ENCODE data around the gene MERTK.
A peak's percentile ranks its signal among the peaks of the same experiment; 100 is the strongest.
"Not testable (repeated sequence)": the region's sequence is repeated elsewhere in the genome, so short reads cannot be mapped to it uniquely, and the experiment has no call there.

Gene MERTK

DNA sequence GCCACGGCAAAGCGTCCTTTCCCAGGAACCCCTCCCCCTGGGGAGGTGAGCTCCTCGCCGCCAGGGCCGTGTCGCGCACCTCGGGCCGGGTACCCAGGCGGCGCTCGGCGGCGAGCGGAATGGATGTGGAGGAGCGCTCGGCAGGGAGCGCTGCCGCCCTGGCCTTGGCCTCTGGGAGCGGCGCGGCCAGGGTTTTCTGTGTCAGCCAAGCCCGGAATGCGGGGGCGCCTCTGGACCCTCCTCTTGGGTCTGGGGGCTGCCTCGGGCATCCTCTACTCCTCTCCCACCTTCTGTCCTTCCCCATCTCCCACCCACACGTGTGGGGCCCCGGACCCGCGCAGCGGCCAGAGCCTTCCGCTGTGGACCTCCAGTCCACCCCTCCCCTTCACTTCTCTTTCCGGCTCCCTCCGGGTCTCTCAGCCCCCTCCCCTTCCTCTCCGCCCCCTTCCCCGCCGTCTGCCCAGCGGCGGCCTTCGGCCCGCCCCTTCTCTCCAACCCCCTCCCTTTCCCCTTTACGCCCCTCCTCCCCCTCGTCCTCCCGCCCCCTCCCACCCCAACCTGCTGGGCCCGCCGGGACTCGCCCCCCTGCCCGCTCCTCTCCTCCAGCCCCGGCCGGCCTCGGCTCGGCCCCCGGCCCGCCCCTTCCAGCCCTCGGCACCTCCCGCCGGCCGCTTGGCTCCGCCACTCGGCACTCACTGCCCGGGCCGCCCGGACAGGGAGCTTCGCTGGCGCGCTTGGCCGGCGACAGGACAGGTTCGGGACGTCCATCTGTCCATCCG, at the start of gene MERTK:
Gene MERTK, plus strand, starts transcription at position 684 of the 779 bp plus-strand sequence. CDS start 129 bp downstream, outside the sequence.
- DNase-seq = peak; percentile 50

DNA sequence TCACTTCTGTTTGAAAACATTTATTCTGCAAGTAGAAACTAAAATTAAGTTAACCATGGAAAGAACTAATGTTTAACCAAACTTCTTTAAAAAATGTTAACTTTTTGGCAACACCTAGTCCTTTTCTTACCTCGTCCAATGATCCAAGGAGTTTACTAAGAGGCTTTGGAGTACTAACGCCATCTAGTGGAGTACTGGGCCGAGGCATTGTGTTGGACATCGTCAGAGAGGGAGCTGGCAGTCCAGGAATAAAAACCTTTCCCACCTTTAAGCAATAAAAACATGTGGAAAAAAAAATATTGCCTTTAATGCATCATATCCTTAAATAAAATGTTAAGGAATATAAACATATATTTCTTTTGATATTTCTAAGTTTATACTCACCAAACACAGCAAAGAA, 47.8 kb upstream of the MERTK start:
- DNase-seq = not testable (repeated sequence)

DNA sequence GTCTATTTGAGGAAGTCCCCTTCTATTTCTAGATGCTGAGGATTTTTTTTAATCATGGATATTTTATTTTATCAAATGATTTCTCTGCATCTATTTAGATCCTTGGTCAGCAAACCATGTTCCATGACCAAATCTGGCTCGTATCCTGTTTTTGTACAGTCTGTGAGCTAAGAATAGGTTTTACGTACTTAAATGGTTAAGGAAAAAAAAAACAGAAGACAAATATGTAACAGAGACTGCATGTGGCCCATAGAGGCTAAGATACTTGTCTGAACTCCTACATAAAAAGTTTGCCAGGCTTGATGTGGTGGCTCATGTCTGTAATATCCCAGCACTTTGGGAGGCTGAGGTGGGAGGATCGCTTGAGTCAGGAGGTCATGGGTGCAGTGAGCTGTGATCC, 45.9 kb upstream of the MERTK start:
- not testable (repeated sequence) for DNase-seq

DNA sequence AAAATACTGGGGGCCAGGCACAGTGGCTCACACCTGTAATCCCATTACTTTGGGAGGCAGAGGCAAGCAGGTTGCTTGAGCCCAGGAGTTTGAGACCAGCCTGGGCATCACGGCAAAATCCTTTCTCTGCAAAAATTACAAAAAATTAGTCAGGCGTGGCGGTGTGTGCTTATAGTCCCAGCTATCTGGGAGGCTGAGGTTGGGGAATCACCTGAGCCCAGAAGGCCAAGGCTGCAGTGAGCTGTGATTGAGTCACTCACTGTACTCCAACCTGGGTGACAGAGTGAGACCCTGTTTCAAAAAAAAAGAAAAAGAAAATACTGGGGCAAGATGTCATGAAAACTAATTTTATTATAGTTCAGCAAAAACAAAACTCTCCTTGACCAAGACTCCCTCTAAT, 38.4 kb upstream of the MERTK start:
- not testable (repeated sequence) for DNase-seq

DNA sequence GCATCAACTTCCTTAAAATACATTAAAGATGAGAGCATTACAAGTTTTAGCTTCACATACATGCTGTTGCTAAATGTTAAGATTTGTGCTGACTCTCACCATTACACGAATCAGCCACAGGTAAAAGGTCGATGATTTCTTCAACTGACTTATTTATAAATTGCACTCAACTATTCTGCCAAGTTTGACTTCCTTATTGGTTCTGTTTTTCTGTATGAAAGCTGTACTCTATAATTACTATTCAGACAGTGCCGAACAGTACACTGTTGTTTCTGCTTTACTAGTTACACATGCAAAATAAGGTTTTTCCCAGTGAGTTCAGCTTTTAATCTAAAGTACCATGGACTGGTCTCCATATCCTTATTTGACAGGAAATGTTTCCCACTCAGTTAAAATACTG, 33.3 kb upstream of the MERTK start:
- DNase-seq = not testable (repeated sequence)

DNA sequence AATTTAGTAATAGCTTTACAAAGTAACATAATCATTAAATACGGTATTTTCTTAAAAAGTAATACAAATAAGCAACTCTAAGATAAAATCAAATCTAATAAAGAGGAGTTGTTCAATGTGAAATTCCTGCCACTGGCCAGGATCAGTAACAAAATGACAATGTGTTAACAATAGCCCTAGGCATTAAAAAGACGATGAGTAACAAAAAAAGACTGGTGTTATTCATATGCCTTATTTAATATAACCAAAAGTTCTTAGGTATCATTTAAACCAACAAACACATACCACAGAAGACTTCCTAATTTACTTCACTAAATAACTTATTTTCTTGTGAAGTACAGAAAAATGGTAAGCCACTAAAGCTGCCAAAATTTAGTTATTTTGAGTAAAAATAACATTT, 25.6 kb upstream of the MERTK start:
- DNase-seq = not testable (repeated sequence)

DNA sequence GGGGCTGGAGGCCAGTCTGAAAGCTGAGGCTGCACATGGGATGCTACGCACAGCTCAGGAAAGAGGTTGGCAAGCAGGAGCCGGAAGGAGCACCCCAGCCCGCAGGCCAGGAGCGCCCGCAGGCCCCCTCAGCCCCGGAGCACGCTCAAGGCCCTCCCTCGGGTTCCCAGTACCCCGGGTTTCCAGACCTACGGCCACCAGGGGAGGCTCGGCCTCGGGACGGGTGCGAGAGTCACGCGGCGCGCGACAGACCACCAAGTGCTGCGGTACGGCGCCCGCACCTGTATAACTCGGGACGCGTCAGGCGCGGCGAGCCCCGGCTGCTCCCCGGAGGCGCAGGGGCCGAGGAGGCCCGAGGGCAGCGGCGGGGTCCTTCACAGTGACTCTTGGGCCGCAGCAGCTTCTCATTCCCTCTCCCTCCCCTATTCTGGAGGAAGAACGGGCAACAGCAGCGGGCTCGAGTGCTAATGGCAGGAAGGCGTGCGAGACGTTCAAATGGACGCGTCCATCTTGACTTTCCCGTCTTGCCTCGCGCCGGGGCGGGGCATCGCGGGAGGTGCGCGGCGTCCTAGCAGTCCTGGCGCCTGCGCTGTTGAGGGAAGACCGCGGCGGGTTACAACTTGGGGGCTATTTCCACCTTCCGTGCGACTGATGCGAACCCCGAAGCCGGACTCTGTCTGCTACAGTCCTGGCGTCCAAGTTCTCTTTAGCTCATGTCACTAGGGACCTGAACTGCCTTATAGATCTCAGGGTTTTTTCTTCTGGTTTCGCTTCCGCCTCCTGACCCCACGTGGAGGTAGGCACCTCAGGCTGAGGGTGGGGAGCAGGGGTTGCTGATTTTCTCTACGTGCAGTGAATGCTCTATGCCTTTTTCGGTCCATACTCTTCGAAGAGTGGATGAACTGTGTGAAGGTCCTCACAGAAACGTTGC, 14.5 kb upstream of the MERTK start, which contains the start of gene ANAPC1:
Gene ANAPC1, minus strand, starts transcription at position 533 of the 931 bp plus-strand sequence. CDS start 3,368 bp downstream, outside the sequence.
- peak; percentile 69 for DNase-seq

DNA sequence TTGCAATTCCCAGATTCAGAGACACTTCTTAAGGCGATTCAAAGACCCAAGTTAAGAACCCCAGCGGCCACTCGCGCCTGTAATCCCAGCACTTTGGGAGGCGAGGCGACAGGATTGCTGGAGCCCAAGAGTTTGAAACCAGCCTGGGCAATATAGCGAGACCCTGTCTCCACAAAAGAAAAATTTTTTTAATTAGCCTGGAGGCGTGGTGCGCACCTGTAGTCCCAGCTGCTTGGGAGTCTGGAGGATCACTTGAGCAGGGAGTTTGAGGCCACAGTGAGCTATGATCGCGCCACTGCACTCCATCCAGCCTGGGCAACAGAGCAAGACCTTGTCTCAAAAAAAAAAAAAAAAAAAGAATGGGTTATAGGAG, 13.8 kb upstream of the MERTK start:
- DNase-seq = no peak

DNA sequence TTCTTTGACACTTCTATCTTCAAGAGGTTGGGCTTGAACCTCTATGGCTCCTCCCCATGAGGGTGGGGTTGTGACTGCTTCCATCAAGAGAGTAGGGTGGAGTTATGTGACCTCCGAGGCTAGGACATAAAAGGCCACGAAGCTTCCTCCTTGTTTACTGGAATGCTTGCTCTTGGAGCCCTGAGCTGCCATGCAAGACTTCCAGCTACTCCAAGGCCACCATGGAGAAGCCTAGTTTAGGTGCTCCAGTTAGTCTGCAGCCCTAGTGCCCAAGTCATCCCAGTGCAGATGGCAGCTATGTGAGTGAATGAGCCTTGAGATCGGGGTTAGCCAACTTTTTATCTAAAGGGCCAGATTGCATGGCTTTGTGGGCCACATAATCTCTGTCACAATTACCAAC, 2.4 kb upstream of the MERTK start:
- no peak for DNase-seq

DNA sequence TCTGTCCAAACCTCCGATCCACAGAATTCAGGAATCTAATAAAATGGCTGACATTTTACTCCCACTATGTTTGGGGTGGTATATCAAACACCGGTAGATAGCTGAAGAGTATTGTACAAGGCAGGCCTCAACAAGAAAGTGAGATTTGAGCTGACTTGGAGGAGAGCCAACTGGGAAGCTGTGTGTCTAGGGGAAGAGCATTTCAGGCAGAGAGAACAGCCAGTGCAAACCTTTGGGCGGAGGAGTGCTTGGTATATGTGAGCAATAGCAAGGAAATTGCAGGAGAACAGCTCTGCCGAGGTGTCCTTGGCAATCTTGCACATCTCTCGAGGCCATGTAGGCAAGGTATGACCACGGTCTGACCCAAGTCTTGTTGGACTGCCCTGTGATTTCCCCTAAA, 1.8 kb upstream of the MERTK start:
- peak; percentile 46 for DNase-seq

DNA sequence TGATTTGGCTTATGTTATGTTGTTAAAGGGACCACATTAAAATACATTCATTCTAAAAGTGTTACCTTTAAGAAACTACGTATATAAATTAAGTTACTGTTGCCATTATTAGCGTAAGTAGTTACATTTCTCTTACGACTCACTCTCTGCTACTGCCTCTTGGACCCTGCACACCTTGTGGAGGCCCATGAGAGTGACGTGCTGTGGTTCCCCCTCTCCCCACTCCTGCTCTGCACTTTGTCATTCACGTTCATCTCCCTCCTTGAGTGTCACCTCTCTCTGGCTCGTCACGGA, 830 bp upstream of the MERTK start:
- no peak for DNase-seq

DNA sequence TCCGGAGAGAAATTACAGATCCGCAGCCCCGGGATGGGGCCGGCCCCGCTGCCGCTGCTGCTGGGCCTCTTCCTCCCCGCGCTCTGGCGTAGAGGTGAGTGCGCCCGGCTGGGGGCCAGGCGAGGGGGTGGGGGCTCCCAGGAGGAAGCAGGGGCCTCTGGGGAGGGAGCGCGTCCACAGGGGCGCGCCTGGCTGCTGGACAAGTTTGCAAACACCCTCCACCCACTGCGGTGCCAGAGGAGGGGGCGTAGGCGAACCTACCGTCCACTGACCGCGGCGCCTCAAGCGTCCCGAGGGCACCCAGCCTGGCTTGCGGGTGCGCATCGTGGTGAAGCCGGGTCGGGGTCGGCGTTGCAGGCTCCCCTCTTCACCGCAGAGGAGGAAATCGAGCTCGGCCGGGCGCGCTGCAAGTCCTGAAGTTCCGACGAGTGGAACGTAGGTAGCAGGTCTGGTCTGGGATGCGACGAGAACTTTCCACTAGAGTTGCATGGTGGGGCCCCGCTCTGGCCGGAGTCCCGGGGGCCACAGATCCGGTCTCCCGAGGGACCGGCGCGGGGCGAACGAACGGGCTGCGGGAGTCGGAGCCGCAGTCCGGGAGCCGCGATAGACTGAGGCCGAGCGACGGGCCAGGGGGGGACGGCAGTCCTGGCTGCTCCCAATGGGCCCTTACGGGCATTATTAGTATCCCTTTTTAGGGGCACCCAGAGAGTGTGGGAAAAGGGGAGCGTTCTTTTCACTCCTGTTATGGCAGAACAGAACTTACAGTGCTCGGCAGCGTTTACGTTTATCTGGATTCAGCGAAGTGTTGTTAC, 502 bp downstream of the MERTK start:
- no peak for DNase-seq

DNA sequence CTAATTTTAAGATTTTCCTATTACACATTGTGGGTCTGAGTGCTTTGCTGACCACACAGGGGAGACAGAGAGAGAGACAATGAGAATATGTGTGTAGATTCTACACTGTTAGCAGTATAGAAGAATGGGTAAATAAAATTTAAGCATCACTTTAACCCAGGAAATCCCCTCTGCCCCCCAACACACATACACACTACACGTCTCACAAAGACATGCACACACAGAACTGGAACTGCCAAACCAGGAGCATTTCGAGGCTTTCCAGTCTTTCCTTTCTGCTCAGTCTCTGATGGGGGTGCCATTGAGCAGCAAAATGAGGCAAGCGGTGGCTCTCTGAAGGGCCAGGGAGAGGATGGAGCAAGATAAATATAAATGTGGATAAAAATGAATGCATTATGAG, 2.5 kb downstream of the MERTK start:
- DNase-seq = no peak

DNA sequence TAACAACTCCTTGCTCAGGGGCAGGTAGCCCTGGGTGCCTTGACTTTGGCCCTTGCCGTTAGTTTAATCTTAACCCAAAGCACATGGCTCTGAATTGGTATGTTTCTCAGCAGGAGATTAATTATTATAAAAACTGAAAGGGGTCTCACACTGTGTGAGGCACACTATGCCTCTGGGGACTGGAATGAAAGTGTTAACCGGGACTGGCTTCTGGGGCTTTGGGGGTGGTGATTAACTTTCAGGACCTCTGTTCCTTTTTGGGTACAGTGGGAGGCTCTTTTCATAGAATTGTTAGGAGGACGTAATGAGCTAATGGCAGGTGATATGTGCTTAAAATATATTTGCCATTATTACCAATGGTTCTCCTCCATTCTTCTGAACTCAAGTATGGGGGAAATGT, 5.1 kb downstream of the MERTK start:
- DNase-seq = no peak

DNA sequence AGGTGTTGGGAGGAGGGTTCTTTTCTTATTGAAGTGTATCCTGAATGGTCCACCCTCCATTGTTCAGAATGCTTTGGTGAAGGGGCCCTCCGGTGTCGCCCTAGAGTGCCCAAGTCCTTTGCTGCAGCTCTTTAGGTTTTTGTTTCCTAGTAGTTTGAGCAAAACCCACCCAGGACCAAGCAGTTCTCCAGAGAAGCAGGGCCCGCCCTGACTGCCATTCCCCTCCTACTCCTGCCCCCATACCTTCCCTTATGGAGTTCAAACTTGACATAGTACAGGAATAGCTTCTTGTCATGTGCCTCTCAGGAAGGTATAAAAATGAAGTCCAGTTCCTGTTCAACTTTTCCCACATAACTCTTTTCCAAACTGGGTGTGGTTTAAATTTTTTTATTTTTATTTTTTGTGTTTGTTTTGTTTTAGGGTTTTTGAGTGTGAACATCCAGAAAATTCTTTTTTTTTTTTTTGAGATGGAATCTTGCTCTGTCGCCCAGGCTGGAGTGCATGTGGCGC, 5.6 kb downstream of the MERTK start:
- no peak for DNase-seq

DNA sequence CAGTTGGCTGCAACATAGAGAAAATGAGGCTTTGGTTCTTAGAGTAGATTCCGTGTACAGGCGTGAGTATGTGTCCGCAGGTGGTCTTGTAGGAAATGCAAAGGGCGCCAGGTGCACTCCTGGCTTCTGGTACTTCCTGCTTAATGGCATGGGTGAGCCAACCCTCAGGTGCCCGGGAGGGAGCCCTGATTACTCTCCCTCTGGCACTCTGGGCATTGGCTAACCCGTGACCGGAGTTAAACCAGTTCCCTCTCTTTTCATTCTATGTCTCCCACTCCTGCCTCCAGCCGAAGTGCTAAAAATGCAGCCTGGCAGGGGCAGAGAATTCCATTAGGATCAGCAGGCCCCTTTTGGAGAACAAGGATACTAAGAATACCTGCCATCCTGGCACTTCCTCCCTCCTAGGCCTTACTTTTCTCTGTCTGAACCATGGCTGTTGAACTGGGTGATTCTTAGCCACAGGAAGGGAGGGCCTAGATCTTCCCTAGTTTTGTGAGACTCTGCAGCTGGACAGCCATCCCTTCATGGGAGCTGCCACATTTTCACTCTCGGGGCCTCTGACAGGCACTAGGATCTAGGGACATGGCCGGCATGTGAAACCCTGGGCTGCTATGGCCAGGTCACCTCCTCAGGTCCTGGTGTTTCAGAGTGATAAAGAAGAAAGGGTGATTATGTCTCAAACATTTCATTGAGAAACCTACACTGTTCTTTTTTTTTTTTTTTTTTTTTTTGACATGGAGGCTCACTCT, 6.5 kb downstream of the MERTK start:
- DNase-seq = no peak

DNA sequence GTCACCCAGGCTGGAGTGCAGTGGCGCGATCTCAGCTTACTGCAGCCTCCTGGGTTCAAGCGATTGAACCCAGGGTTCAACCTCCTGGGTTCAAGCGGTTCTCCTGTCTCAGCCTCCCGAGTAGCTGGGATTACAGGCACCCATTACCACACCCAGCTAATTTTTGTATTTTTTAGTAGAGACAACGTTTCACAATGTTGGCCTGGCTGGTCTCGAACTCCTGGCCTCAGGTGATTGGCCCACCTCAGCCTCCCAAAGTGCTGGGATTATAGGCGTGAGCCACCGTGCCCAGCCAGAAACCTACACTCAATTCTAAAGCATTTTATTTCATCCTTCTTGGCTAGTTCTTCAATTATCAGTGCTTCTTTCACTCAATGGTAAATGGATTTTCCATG, 7.1 kb downstream of the MERTK start:
- not testable (repeated sequence) for DNase-seq

DNA sequence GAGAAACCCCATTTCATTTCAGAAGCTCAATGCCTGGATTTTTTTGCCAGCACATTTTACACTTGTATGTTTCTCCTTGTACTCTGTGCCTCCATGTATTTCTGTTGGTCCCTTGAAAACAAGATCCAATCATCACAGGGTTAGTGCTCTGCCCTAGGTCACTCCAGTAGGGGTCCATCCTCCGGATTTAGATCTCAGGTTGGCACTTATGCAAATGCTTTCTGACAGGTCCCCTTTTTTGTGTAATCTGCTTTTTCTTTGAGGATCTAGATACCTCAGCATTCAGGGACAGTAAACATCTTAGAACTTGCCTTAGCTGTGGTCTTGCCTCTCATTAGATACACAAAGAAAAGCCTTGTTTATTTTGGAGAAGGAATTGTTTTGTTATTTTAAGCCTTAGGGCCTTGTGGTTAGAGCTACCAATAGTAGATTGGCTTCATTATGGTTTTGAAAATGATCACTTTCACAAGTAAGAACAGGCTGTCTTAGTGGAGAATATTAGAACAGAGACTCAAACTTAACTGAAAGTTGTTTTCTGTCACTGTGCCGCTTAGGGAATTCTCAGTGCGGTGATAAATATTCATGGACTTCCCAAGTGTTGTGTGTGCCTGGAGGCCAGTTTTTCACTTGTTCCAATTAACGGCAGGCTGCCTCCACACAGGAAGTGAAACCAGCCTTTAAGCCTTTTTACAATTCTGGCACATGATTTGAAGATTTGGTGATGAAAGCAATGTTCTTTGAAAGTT, 7.8 kb downstream of the MERTK start:
- no peak for DNase-seq

DNA sequence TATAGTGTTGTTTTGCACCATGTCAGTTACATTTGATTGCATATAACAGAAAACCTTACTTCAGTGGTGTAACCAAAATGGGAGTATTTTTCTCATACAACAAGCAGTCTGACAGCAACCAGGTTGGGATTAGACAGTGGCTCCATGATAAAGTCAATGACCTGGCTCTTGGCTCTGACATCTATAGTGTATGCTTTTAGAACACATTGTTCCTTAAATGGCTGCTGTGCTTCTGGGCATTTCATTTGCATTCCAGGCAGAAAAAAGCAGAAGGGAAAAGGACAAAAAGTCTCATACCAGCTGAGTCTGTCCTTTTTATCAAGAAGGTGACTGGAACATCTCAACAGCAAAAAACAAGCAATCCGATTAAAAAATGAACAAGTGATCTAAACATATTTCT, 10.2 kb downstream of the MERTK start:
- DNase-seq = no peak

DNA sequence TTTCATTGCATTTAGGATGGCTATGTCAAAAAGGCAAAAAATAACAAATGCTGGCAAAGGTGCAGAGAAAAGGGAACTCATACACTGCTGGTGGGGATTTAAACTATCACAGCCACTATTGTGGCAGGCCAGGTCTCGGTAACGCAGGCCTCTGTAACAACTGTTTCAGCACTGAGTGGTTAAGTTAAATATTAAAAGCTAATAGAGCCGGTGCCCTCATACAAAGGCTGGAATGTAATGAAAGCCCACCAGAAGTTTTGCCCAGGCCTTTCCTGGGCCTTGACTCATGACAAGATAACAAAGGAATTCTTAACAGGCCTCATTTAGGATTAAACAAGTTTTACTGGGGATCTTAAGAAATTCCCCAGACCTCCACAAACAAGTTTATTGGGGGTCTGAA, 10.7 kb downstream of the MERTK start:
- no peak for DNase-seq

DNA sequence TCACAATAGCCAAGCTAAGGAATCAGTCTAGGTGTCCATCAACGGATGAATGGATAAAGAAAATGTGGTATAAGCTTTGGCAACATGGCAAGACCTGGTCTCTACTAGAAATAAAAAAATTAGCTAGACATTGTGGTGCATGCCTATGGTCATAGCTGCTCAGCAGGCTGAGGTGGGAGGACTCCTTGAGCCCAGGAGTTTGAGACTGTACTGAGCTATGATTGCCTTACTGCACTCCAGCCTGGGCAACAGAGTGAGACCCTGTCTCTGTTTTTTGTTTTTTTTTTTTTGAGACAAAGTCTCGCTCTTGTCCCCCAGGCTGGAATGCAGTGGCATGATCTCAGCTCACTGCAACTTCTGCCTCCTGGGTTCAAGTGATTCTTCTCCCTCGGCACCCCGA, 11.6 kb downstream of the MERTK start:
- not testable (repeated sequence) for DNase-seq

All from DMS153 (cell line).